Measurements from ENCODE around the gene FNTB. TPM values are rescaled to one million over a fixed set of nuclear protein-coding genes. Genes with fewer than 3 reads are reported as not detected.

FNTB gene
- total RNA-seq, 2 experiments from 2014 or later = 7.5 to 7.9 TPM

- DNase-seq (no peak), ATAC-seq (ENCODE audit: poor library complexity) (no peak)
- ChIA-PET POLR2A (interaction anchor here (0.9 to 1.6 kb wide), 3 partner anchors 16 to 111 kb away, joined by 3 to 4 read pairs (median 3); partner anchors contain the start of gene MAX), CTCF (interaction anchor here (1.3 to 1.6 kb wide), 2 partner anchors 15 to 173 kb away, joined by 3 to 4 read pairs; no protein-coding TSS in a partner anchor)
- H3K4me1 Mint-ChIP-seq (ENCODE audit: low read depth) = peaks cover 55% of the 10 kb centered on the region
- no peaks in the 10 kb centered on the region for H3K27me3 ChIP-seq (ENCODE audit: control insufficient read depth in 1 of 2, insufficient read depth in 2 of 2, low read length in 2 of 2)
- H3K27ac Mint-ChIP-seq = peak overlapping the region; percentile 72
- peaks cover 6% of the 10 kb centered on the region for H3K36me3 Mint-ChIP-seq (ENCODE audit: low read depth)
- intact Hi-C loops (cut with DNase I, micrococcal nuclease) = loop anchor here in 1 of 2 experiments (10.0 kb wide), 1 partner anchor 954 kb away; no protein-coding TSS in a partner anchor
- H3K4me3 Mint-ChIP-seq = no peak overlapping the region
- H3K36me3 ChIP-seq (ENCODE audit: insufficient read depth, low read length) = no peaks in the 10 kb centered on the region
- no peak overlapping the region for H3K27ac ChIP-seq (ENCODE audit: low read depth in 1 of 2, low read length in 2 of 2)
- TF ChIP-seq CTCF (IDR thresholded peaks at IDR 0.05) = no peak
- H3K27me3 Mint-ChIP-seq = no peaks in the 10 kb centered on the region
- peaks cover 50% of the 10 kb centered on the region for H3K4me1 ChIP-seq (ENCODE audit: insufficient read depth, low read length)
- H3K9me3 Mint-ChIP-seq = no peaks in the 10 kb centered on the region
- H3K9me3 ChIP-seq (ENCODE audit: control insufficient read depth in 1 of 2, insufficient read depth in 1 of 2, low read length in 2 of 2) = no peaks in the 10 kb centered on the region
- H3K4me3 ChIP-seq (ENCODE audit: low read length) = no peak overlapping the region
Measured at GRCh38 chr14:64990939-64991338, 4.2 kb downstream of the FNTB start.

- Mint-ChIP-seq H3K27me3 (no peaks in the 10 kb centered on the region), H3K36me3 (ENCODE audit: low read depth) (no peaks in the 10 kb centered on the region)
Measured at GRCh38 chr14:64992328-64992885, 5.7 kb downstream of the FNTB start.

DNA sequence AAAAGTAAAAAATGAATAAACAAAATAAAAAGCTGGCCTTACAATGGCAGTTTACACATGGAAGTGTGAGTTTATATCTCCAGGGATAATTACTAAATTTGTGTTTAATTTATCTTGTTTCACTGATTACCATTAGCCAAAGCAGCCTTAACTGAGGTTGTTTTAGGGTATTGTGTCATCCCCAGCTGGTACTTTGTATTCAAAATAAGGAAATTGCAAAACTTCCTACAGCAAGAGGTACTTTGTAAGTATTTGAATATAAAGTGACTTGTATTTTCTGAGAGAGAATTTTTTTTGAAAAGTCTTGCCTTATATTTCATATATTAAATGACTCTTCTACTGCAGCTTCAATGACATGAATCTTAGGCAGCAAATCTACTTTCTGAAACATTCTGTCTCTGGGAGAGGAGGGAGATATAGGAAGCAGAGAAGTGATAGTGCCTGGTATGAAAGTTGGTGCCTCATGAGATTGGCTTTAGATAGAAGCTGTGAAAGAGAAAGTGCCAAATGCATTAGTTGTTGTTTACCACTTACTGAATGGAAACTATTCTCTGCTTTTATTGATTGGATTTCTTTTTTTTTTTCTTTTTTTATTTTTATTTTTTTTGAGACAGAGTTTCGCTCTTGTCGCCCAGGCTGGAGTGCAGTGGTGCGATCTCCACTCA, 6.7 kb downstream of the FNTB start:
- Histone ChIP-seq H3K27me3 (ENCODE audit: control insufficient read depth in 1 of 2, insufficient read depth in 2 of 2, low read length in 2 of 2) (no peaks in the 10 kb centered on the region), H3K4me1 (ENCODE audit: insufficient read depth, low read length) (peaks cover 36% of the 10 kb centered on the region), H3K27ac (ENCODE audit: low read depth in 1 of 2, low read length in 2 of 2) (no peak overlapping the region), H3K9me3 (ENCODE audit: control insufficient read depth in 1 of 2, insufficient read depth in 1 of 2, low read length in 2 of 2) (no peaks in the 10 kb centered on the region), H3K36me3 (ENCODE audit: insufficient read depth, low read length) (no peaks in the 10 kb centered on the region), H3K4me3 (ENCODE audit: low read length) (no peak overlapping the region)
- DNase-seq (no peak), ATAC-seq (ENCODE audit: poor library complexity) (no peak)
- no peak overlapping the region for H3K27ac Mint-ChIP-seq
- H3K36me3 Mint-ChIP-seq (ENCODE audit: low read depth) = no peaks in the 10 kb centered on the region
- ChIA-PET POLR2A (interaction anchor here (0.6 kb wide), 1 partner anchor 75 kb away, joined by 3 read pairs; no protein-coding TSS in a partner anchor), CTCF (no interaction called here)
- peaks cover 41% of the 10 kb centered on the region for H3K4me1 Mint-ChIP-seq (ENCODE audit: low read depth)
- intact Hi-C loops (cut with DNase I, micrococcal nuclease) = loop anchor here in 1 of 2 experiments (10.0 kb wide), 1 partner anchor 951 kb away; no protein-coding TSS in a partner anchor
- no peak overlapping the region for H3K4me3 Mint-ChIP-seq
- no peaks in the 10 kb centered on the region for H3K27me3 Mint-ChIP-seq
- TF ChIP-seq CTCF (IDR thresholded peaks at IDR 0.05) = no peak
- H3K9me3 Mint-ChIP-seq = no peaks in the 10 kb centered on the region

More at GRCh38 chr14:64992328-64992885, 5.7 kb downstream of the FNTB start:
- intact Hi-C loops (cut with DNase I, micrococcal nuclease) = loop anchor here in 1 of 2 experiments (10.0 kb wide), 1 partner anchor 952 kb away; no protein-coding TSS in a partner anchor
- CTCF ChIA-PET = interaction anchor here (1.0 kb wide), 1 partner anchor 111 kb away, joined by 3 read pairs; no protein-coding TSS in a partner anchor
- H3K4me1 ChIP-seq (ENCODE audit: insufficient read depth, low read length) = peaks cover 42% of the 10 kb centered on the region
- Mint-ChIP-seq H3K9me3 (no peaks in the 10 kb centered on the region), H3K4me3 (no peak overlapping the region), H3K27ac (no peak overlapping the region), H3K4me1 (ENCODE audit: low read depth) (peaks cover 46% of the 10 kb centered on the region)
- no peaks in the 10 kb centered on the region for H3K36me3 ChIP-seq (ENCODE audit: insufficient read depth, low read length)
- H3K9me3 ChIP-seq (ENCODE audit: control insufficient read depth in 1 of 2, insufficient read depth in 1 of 2, low read length in 2 of 2) = no peaks in the 10 kb centered on the region
- H3K27ac ChIP-seq (ENCODE audit: low read depth in 1 of 2, low read length in 2 of 2) = no peak overlapping the region
- DNase-seq = no peak
- TF ChIP-seq CTCF (IDR thresholded peaks at IDR 0.05) = no peak
- ATAC-seq (ENCODE audit: poor library complexity) = no peak
- no peaks in the 10 kb centered on the region for H3K27me3 ChIP-seq (ENCODE audit: control insufficient read depth in 1 of 2, insufficient read depth in 2 of 2, low read length in 2 of 2)
- POLR2A ChIA-PET = no interaction called here
- no peak overlapping the region for H3K4me3 ChIP-seq (ENCODE audit: low read length)
